ENCODE measurements around the gene BTN1A1.

DNA sequence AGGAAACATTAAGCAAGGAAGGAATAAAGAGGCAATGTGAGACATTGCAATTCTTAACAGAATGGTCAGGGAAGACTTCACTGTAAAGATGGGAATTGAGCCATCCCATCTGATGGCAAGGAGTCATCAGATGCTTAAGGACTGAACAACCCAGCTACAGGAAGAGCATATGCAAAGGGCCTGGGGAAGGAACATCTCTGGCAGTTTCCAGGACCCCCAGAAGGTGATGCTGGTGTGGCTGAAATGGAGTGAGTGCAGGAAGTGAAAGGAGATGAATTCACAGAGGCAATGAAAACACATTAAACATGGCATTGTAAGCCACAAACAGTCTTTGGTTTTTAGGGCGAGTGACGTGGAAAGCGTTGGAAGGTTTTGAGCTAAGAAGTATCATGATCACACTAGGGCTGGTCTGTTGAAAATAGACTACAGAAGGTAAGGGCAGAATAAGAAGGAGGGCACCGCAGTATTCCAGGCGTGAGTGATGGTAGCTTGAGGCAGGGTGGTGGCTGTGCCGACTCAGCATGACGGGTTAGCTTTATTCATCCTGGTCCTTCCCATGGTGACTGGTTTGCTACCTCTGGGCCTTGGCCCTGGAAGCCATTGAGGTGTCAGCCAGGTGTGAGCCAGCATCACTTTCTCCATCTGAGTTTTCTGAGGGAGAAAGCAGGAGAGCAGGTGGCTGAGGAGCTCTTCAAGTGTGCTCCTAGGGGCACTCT is 35.5 kb upstream of the BTN1A1 start:
- TF ChIP-seq, protein P1, sequence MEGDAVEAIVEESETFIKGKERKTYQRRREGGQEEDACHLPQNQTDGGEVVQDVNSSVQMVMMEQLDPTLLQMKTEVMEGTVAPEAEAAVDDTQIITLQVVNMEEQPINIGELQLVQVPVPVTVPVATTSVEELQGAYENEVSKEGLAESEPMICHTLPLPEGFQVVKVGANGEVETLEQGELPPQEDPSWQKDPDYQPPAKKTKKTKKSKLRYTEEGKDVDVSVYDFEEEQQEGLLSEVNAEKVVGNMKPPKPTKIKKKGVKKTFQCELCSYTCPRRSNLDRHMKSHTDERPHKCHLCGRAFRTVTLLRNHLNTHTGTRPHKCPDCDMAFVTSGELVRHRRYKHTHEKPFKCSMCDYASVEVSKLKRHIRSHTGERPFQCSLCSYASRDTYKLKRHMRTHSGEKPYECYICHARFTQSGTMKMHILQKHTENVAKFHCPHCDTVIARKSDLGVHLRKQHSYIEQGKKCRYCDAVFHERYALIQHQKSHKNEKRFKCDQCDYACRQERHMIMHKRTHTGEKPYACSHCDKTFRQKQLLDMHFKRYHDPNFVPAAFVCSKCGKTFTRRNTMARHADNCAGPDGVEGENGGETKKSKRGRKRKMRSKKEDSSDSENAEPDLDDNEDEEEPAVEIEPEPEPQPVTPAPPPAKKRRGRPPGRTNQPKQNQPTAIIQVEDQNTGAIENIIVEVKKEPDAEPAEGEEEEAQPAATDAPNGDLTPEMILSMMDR (IDR thresholded peaks at IDR 0.05; ENCODE audit: low read length) = no peak
- no peak for TF ChIP-seq EZH2 (optimal IDR thresholded peaks at IDR 0.05; ENCODE audit: low read depth, low read length)
- TF ChIP-seq EZH2phosphoT487 (IDR thresholded peaks at IDR 0.05; ENCODE audit: low read length) = no peak

Data from MM.1S (cell line).